HUES48 (cell line): ENCODE measurements around the gene SLC36A4.
"Not testable (repeated sequence)": the region's sequence is repeated elsewhere in the genome, so short reads cannot be mapped to it uniquely, and the experiment has no call there.

Experiments
- H3K27ac ChIP-seq: one replicate; pipeline ENCODE4 v1.7.0; 2013; ENCODE audit warnings: low read depth, low read length, inconsistent platforms
- H3K27me3 ChIP-seq: 2 replicates; pipeline ENCODE4 v1.6.1; 2013; ENCODE audit warnings: mild to moderate bottlenecking, low read length; ENCODE audit not compliant: control insufficient read depth, insufficient read depth
- H3K36me3 ChIP-seq: 2 replicates; pipeline ENCODE4 v1.6.1; 2013; ENCODE audit warnings: low read length; ENCODE audit not compliant: control insufficient read depth, insufficient read depth
- H3K4me1 ChIP-seq: 2 replicates; pipeline ENCODE4 v1.6.1; 2013; ENCODE audit warnings: mild to moderate bottlenecking, low read length; ENCODE audit not compliant: control insufficient read depth, insufficient read depth
- H3K4me3 ChIP-seq: 2 replicates; pipeline ENCODE4 v1.5.1; 2013; ENCODE audit warnings: mild to moderate bottlenecking, low read depth, low read length
- H3K9ac ChIP-seq: 2 replicates; pipeline ENCODE4 v1.6.1; 2013; ENCODE audit warnings: mild to moderate bottlenecking, low read depth, low read length, moderate library complexity
- H3K9me3 ChIP-seq: 2 replicates; pipeline ENCODE4 v1.6.1; 2013; ENCODE audit warnings: low read length; ENCODE audit not compliant: control insufficient read depth, insufficient read depth

SLC36A4 gene

GRCh38 chr11:93193731-93194130, 4.1 kb downstream of the SLC36A4 start:
- H3K27ac ChIP-seq: no peak overlapping the region
- H3K9me3 ChIP-seq: no peaks in the 10 kb centered on the region
- no peaks in the 10 kb centered on the region for H3K36me3 ChIP-seq
- H3K9ac ChIP-seq: no peak overlapping the region
- H3K27me3 ChIP-seq: no peaks in the 10 kb centered on the region
- H3K4me3 ChIP-seq: no peak overlapping the region
- H3K4me1 ChIP-seq: peaks cover 18% of the 10 kb centered on the region

DNA sequence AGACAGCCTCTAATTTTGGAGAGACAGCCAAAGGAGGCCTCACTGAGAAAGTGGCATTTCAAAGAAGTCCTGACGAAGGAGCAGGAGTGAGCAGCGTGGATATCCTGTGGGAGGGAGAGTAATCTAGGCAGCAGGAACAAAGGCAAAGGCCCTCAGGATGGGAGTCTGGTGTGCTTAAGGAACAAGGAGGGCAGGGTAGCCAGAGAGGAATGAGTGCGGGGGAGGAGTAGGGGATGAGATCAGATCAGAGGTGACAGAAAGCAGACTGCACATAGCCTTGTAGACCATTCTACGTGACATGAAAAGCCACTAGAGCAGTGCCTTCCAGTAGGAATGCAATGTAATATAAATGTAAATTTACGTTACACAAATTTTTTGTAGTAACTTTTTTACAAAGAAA, 5.6 kb downstream of the SLC36A4 start:
- peaks cover 12% of the 10 kb centered on the region; the same call in 1 of the 2 replicates for H3K4me1 ChIP-seq
- no peak overlapping the region for H3K27ac ChIP-seq
- no peak overlapping the region for H3K4me3 ChIP-seq
- H3K27me3 ChIP-seq: no peaks in the 10 kb centered on the region
- no peak overlapping the region for H3K9ac ChIP-seq
- no peaks in the 10 kb centered on the region for H3K36me3 ChIP-seq
- H3K9me3 ChIP-seq: no peaks in the 10 kb centered on the region

- Histone ChIP-seq H3K9ac (no peak overlapping the region), H3K27me3 (no peaks in the 10 kb centered on the region), H3K4me3 (no peak overlapping the region), H3K4me1 (peaks cover 9% of the 10 kb centered on the region; the same call in 1 of the 2 replicates), H3K9me3 (no peaks in the 10 kb centered on the region), H3K36me3 (peaks cover 13% of the 10 kb centered on the region), H3K27ac (no peak overlapping the region)
Measured at GRCh38 chr11:93189462-93189861, 8.3 kb downstream of the SLC36A4 start.

DNA sequence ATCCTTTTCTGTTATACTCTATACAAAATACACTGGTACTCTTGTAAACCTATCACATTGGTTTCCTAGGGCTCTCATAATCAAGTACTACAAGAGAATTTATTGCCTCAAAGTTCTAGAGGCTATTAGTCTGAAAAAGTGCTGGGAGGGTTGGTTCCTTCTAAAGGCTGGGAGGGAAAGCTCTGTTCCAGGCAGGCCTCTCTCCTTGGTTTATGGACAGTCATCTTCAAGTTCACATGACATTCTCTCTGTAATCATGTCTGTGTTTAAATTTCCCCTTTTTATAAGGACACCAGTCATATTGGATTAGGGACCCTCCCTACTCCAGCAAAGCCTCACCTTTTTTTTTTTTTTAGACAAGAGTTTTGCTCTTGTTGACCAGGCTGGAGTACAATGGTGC, 9.1 kb downstream of the SLC36A4 start:
- peaks cover 9% of the 10 kb centered on the region; the same call in 1 of the 2 replicates for H3K4me1 ChIP-seq
- peaks cover 20% of the 10 kb centered on the region for H3K36me3 ChIP-seq
- H3K9me3 ChIP-seq: no peaks in the 10 kb centered on the region
- H3K4me3 ChIP-seq: no peak overlapping the region
- H3K27ac ChIP-seq: no peak overlapping the region
- no peaks in the 10 kb centered on the region for H3K27me3 ChIP-seq
- H3K9ac ChIP-seq: no peak overlapping the region

- Histone ChIP-seq H3K4me3 (no peak overlapping the region), H3K27me3 (no peaks in the 10 kb centered on the region), H3K27ac (no peak overlapping the region), H3K9ac (no peak overlapping the region), H3K4me1 (peaks cover 5% of the 10 kb centered on the region; the same call in 1 of the 2 replicates), H3K36me3 (peaks cover 31% of the 10 kb centered on the region), H3K9me3 (no peaks in the 10 kb centered on the region)
Measured at GRCh38 chr11:93187290-93187689, 10.5 kb downstream of the SLC36A4 start.

DNA sequence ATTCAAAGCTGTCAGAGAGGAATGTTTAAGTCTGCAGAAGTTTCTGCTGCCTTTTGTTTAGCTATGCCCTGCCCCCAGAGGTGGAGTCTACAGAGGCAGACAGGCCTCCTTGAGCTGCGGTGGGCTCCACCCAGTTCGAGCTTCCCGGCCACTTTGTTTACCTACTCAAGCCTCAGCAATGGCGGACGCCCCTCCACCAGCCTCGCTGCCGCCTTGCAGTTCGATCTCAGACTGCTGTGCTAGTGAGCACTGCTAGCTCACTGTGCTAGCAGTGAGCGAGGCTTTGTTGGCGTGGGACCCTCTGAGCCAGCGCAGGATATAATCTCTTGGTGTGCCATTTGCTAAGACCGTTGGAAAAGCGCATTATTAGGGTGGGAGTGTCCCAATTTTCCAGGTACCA, 19.9 kb downstream of the SLC36A4 start:
- H3K27ac ChIP-seq, H3K27me3 ChIP-seq, H3K4me1 ChIP-seq, H3K9ac ChIP-seq, H3K4me3 ChIP-seq: not testable (repeated sequence)
- Histone ChIP-seq H3K36me3 (peaks cover 59% of the 10 kb centered on the region), H3K9me3 (peaks cover 27% of the 10 kb centered on the region)

- no peaks in the 10 kb centered on the region for H3K27me3 ChIP-seq
- peaks cover 30% of the 10 kb centered on the region for H3K36me3 ChIP-seq
- H3K4me1 ChIP-seq: no peaks in the 10 kb centered on the region
- H3K4me3 ChIP-seq: no peak overlapping the region
- no peaks in the 10 kb centered on the region for H3K9me3 ChIP-seq
- H3K27ac ChIP-seq: no peak overlapping the region
- no peak overlapping the region for H3K9ac ChIP-seq
Measured at GRCh38 chr11:93169950-93170561, 27.7 kb downstream of the SLC36A4 start.

GRCh38 chr11:93169143-93169542, 28.6 kb downstream of the SLC36A4 start:
- Histone ChIP-seq H3K27ac (no peak overlapping the region), H3K9me3 (no peaks in the 10 kb centered on the region), H3K27me3 (no peaks in the 10 kb centered on the region), H3K4me1 (no peaks in the 10 kb centered on the region), H3K36me3 (peaks cover 39% of the 10 kb centered on the region), H3K4me3 (no peak overlapping the region), H3K9ac (no peak overlapping the region)

DNA sequence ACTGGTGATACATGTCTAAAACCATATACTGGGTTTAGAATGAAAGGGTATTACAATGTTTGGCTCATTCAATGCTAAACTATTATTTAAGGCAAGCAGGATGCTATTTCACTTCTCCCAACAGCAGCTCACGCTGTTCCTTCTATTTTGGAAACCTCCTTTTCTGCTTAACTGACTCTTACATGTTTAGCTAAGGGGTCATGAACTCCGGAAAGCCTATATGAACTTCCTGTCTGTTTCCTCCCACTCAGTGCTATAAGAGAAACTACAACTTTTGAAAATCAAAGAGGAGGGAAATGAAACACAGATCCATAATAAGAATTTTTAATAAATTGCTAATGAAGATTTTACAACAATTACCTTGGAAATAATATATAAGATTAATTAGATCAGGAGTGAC, 30.9 kb downstream of the SLC36A4 start:
- no peak overlapping the region for H3K4me3 ChIP-seq
- H3K27me3 ChIP-seq: no peaks in the 10 kb centered on the region
- no peak overlapping the region for H3K9ac ChIP-seq
- no peak overlapping the region for H3K27ac ChIP-seq
- H3K9me3 ChIP-seq: no peaks in the 10 kb centered on the region
- peaks cover 58% of the 10 kb centered on the region for H3K36me3 ChIP-seq
- no peaks in the 10 kb centered on the region for H3K4me1 ChIP-seq

GRCh38 chr11:93166194-93166593, 31.6 kb downstream of the SLC36A4 start:
- Histone ChIP-seq H3K4me3 (no peak overlapping the region), H3K36me3 (peaks cover 64% of the 10 kb centered on the region), H3K27me3 (no peaks in the 10 kb centered on the region)

DNA sequence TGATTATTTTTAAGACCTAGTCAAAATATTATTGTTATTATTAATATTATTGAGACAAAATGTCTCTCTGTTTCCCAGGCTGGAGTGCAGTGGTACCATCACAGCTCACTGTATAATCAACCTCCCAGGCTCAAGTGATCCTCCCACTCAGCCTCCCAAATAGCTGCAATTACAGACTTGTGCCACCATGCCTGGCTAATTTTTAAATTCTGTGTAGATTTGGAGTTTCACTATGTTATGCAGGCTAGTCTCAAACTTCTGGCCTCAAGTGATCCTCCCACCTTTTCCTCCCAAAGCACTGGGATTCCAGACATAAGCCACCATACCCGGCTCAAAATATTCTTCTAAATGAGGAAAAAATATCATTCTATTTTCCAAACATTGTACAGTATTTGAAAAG, 37.0 kb downstream of the SLC36A4 start:
- Histone ChIP-seq H3K4me3 (no peak overlapping the region), H3K9me3 (no peaks in the 10 kb centered on the region), H3K27me3 (no peaks in the 10 kb centered on the region), H3K36me3 (peaks cover 64% of the 10 kb centered on the region), H3K9ac (no peak overlapping the region), H3K27ac (no peak overlapping the region), H3K4me1 (no peaks in the 10 kb centered on the region)

More at GRCh38 chr11:93166194-93166593, 31.6 kb downstream of the SLC36A4 start:
- Histone ChIP-seq H3K4me1 (no peaks in the 10 kb centered on the region), H3K9ac (no peak overlapping the region), H3K27ac (no peak overlapping the region), H3K9me3 (no peaks in the 10 kb centered on the region)
